GM18951 (cell line): ENCODE data around the gene PLCH1.
"Not testable (repeated sequence)": the region's sequence is repeated elsewhere in the genome, so short reads cannot be mapped to it uniquely, and the experiment has no call there.

Source experiments
- POLR2A ChIP-seq: IDR thresholded peaks from 4 replicates; pipeline ENCODE4 v1.6.1; 2011; ENCODE audit warnings: mild to moderate bottlenecking; ENCODE audit not compliant: insufficient read length, insufficient read depth; ENCODE audit errors: extremely low read depth
- in situ Hi-C: fragments of 300-500 bp; cut with MboI; formaldehyde crosslinking; loops from one replicate; pipeline ENCODE4 v1.12.0; 2022; ENCODE audit warnings: low sequenced_read_pairs, mixed read lengths, inconsistent platforms; ENCODE audit not compliant: unreplicated experiment

The PLCH1 gene

DNA sequence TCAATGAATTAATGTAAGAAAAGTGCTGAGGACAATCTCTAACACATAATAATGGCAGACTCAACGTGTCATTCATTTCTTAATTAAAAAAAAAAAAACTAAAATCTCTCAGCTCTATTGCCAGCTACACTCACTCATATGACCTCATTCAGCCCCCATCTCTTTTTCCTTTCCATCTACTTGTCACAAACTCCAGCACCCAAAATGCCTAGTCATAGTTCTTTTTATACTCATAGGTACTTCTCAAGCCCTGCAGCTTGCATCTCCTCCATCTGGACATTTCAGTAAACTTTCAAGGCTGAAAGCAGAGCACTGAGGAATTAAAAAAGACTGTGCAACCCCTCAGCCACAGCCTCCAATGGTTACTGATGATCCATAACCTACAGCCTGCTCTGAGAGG lies 109.8 kb downstream of the PLCH1 start:
- in situ Hi-C loops: no loop called here
- no peak for TF ChIP-seq POLR2A

DNA sequence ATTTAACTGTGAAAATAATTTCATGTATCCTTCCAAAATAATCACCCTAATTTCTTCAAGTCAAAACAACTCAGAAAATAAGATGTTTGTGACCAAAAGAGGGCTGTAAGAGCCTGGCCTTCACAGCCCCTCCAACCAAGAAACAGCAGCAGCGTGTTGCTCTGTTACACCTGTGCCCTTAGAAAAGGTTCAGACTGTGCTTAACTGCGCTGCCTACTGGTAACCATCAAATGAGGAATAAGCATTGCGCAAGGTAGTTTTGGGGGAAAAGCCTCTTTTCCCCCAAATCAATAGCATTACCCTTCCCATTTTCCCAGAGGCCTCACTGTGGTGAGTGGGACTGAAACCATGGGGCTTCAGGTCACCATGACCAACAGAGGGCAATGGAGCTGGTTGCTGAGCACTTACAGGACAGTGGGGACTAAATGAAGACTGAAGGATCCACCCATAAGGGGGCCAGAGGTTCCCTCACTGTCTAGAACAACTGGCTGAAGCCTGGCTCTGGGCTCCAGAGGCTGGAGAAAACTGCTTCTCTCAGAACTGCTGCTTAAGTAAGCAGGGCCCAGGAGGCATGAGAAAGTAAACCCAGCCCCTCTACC lies 110.7 kb downstream of the PLCH1 start:
- in situ Hi-C loops: no loop called here
- TF ChIP-seq POLR2A: no peak

DNA sequence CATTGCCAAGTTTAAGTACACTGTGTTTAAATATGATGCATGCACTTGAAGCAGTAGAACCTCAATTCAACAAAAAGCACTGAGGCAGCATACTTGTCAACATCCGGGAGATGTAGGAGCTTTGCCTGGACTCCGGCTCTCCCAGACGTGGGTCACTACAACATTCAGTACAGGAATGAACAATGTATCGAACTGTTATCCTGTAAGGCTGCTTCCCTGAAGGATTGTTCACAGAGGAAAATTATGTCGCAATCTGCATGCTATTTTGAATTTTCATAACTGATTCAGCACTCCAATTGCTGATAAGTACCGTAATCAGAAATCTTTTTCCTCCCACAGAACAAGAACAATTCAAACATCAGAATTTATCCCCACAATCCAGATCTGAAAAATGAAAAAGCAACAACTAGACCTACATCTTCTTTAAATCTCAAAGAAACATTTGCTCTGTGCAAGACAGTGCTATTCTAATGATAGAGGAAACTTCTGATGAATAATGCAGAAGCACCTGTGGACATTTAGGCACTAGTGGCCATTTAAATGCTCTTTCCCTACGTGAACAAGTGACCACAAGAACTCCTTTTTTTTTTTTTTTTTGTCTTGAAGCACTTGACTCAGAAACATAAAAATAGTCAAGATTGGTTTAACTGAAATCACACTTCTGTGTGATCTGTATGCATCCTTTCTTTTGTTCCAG lies 113.4 kb downstream of the PLCH1 start:
- in situ Hi-C loops: no loop called here

DNA sequence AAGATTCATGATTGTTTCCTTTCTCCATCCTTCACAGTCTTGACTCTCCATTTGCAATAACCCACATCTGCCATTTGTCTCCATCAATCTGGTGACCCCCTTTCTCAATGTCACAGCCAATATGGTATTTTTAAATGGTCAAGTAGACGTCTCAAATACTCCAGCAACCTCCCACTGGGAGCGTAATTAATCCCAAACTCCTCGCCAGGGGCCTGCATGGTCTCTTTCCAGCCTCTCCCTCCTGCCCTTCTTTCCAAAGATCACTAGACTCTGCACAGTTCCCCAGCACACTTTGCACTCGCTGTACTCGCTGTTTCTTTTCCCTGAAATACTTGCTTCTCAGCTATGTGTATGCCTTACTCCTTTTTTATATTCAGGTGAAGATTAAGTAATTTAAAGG lies 115.3 kb downstream of the PLCH1 start:
- in situ Hi-C loops: no loop called here

More for the DNA sequence above, 113.4 kb downstream of the PLCH1 start:
- no peak for TF ChIP-seq POLR2A

DNA sequence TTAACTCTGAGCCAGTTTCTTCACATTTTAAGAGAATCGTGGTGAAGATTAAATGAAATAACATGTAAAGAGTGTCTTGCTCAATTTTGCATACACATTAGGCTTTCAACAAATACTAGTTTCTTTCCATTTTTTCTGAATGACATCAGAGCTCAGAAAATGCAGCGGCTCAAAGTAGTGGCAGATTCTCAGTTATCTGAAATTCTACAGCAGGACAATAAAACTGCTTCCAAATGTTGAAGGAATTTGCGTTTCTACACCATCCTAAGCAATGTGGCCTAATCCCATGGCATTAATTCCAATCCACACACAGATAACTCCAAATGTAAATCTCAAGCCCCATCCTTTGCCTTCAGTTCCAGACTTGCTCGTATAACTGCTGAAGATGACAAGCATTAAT lies 115.8 kb downstream of the PLCH1 start:
- TF ChIP-seq POLR2A: no peak
- in situ Hi-C loops: no loop called here

More for the DNA sequence above, 115.3 kb downstream of the PLCH1 start:
- TF ChIP-seq POLR2A: no peak

DNA sequence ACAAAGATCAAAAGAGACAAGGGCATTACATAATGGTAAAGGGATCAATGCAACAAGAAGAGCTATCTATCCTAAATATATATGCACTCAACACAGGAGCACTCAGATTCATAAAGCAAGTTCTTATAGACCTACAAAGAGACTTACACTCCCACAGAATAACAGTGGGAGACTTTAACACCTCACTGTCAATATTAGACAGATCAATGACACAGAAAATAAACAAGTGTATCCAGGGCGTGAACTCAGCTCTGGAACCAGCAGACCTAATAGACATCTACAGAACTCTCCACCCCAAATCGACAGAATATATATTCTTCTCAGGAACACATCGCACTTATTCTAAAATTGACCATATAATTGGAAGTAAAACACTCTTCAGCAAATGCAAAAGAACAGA lies 122.2 kb downstream of the PLCH1 start:
- in situ Hi-C loops: not testable (repeated sequence)

DNA sequence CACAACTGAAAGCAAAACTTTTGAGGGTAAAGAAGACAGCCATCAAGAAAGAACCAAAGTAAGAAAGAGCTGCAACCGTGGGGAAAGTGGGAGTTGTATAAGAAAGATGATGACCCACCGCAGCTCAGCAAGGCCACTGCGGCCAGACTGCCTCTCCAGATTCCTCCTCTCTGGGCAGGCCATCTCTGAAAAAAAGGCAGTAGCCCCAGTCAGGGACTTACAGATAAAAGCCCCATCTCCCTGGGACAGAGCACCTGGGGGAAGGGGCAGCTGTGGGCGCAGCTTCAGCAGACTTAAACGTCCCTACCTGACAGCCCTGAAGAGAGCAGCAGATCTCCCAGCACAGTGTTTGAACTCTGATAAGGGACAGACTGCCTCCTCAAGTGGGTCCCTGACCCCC lies 124.3 kb downstream of the PLCH1 start:
- in situ Hi-C loops: not testable (repeated sequence)

DNA sequence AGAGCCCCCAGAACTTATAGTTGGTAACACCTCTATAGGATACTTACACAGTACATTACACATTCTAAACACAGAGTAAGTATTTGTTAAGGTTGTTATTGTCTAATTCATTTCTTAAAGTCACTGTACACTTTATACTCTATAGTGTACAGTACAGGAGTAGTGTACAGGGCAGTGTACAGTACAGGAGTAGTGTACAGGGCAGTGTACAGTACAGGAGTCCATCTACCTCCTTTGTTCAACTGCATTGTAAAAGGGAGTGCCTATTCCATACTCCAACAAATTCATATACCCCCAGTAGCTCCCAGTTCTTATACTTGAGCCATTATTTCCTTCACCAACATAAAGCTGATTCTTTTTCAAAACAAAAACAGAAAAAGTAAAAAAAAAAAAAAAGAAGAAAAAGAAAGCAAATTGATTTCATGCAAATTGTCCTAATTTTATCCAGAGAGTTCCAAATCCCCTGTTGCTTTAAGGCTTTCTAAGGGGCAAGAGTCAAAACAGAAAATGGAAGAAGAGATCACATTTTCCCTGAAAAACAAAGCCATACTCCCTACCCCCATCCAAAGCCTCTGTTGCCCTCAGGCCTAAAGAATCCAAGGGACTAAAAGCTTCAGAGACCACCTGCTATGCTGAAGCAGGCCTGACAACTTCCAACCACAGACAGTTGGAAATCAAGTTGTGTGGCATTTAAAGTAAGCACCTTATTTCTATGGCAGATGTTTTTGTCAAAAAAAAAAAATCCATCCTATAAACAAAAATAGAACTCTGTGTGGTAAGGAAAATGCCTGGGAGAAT lies 125.6 kb downstream of the PLCH1 start:
- no peak for TF ChIP-seq POLR2A
- in situ Hi-C loops: no loop called here

DNA sequence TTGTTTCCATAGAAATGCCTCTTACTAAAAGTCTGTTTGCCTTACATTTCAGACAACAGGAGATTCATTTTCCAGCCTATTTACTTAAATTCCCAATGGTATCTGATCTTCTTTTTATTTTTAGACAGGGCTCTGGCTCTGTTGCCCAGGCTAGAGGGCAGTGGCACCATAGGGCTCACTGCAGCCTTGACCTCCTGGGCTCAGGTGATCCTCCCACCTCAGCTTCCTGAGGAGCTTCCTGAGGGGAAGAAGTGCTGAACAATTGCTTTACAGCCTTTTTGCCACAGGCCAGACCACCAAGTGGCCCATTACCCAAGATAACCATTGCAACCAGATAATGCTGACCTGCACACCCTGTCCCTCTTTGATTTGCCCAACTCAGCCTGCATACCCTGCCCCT lies 126.3 kb downstream of the PLCH1 start:
- TF ChIP-seq POLR2A: no peak
- in situ Hi-C loops: no loop called here

DNA sequence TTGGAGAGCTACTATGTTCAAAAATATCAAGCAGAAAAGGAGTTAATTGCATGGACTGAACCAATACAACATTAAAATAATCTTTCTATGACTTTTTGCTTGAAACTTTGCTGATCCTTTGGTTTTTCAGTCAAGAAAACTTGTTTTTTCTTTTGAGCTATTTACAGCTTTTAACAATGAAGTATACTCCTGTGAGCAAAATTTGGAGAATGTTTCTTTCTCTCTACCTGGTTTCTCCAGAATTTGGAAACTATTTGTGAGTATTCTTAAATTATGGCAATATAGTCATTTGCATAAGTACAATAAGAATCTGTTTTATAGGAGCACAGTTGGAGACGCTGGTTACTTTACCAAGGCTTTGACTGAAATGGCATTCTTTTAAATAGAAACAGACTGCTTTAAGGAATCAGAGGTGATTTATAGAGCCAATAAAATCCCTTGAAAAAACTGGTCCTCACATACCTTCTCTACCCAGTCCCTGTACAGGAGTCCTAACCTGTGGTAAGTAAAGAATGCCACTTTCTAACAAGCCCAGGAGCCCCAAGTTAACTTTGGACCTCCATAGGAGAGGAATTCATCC lies 127.4 kb downstream of the PLCH1 start:
- no peak for TF ChIP-seq POLR2A
- in situ Hi-C loops: no loop called here

DNA sequence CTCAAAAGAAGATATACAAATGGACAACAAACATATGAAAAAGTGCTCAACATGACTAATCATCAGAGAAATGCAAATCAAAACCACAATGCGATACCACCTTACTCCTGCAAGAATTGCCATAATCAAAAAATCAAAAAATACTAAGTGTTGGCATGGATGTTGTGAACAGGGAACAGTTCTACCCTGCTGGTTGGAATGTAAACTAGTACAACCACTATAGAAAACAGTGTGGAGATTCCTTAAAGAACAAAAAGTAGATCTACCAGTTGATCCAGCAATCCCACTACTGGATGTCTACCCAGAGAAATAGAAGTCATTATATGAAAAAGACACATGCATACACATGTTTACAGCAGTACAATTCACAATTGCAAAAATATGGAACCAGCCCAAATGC lies 129.7 kb downstream of the PLCH1 start:
- in situ Hi-C loops: not testable (repeated sequence)

DNA sequence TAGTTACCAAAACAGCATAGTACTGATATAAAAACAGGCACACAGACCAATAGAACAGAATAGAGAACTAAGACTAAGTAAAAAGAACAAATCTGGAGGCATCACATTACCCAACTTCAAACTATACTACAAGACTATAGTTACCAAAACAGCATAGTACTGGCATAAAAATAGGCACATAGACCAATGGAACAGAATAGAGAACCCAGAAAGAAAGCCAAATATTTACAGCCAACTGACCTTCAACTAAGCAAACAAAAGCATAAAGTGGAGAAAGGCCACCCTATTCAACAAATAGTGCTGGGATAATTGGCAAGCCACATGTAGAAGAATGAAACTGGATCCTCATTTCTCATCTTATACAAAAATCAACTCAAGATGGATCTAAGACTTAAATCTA lies 130.5 kb downstream of the PLCH1 start:
- in situ Hi-C loops: not testable (repeated sequence)

DNA sequence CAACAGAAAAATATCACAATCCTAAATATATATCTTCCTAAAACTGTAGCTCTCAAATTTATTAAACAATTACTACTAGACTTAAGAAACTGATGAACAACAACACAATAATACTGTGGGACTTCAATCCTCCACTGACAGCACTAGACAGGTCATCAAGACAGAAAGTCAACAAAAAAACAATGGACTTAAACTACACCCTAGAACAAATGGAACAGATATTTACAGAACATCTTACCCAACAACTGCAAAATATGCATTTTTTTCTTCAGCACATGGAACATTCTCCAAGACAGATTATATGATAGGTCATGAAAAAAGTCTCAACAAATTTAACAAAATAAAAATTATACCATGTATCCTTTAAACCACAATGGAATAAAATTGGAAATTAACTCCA lies 133.4 kb downstream of the PLCH1 start:
- no peak for TF ChIP-seq POLR2A
- in situ Hi-C loops: no loop called here

DNA sequence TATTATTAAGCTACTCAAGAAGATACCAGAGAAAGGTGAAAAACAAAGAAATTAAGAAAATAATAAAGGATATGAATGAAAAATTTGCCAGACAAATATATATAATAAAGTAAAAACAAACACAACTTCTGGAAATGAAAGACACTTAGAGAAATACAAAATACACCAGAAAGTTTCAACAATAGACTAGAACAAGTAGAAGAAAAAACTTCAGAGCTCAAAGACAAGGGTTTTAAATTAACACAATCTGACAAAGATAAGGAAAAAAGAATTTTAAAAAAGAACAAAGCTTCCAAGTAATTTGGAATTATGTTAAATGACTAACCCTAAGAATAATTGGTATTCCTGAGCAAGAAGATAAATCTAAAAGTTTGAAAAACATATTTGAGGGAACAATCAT lies 135.3 kb downstream of the PLCH1 start:
- no peak for TF ChIP-seq POLR2A
- in situ Hi-C loops: no loop called here
